Gastroesophageal sphincter (tissue), 4 donors: ENCODE data around the gene GPD1. TPM values are rescaled to one million over a fixed set of nuclear protein-coding genes. Genes with fewer than 3 reads are reported as not detected.

Source experiments
- ATAC-seq: fragments of 150-250 bp; one replicate; pipeline ENCODE4 v1.9.1; 2016; ENCODE audit warnings: mild to moderate bottlenecking, moderate library complexity
- H3K27ac ChIP-seq, 4 donors: fragments of 200-600 bp; sonication (generic) in 3 of 4; 1 replicate in 3 of 4; 2 replicates in 1 of 4; pipeline ENCODE4 v1.5.1; 2016 to 2019
- H3K27me3 ChIP-seq: fragments of 200-600 bp; sonication (generic); one replicate; pipeline ENCODE4 v1.5.1; 2019
- H3K36me3 ChIP-seq, 2 donors: fragments of 200-600 bp; sonication (generic); one replicate each; pipeline ENCODE4 v1.5.1; 2019; ENCODE audit warnings: control low read depth in 1 of 2
- H3K4me1 ChIP-seq, 3 donors: fragments of 200-600 bp; sonication (generic); 1 replicate in 2 of 3; 2 replicates in 1 of 3; pipeline ENCODE4 v1.5.1; 2016 to 2019; ENCODE audit warnings: control low read depth in 2 of 3
- H3K4me3 ChIP-seq, 2 donors: fragments of 200-600 bp; sonication (generic); one replicate each; pipeline ENCODE4 v1.5.1; 2019; ENCODE audit warnings: mild to moderate bottlenecking in 1 of 2, moderate library complexity in 1 of 2
- H3K9me3 ChIP-seq, 3 donors: fragments of 200-600 bp; sonication (generic); one replicate each; pipeline ENCODE4 v1.5.1; 2017 to 2019; ENCODE audit warnings: control low read depth in 2 of 3
- CTCF ChIP-seq, 4 experiments: fragments of 200-600 bp in 2 of 4; fragments of 450-650 bp in 2 of 4; sonication (generic) in 1 of 4; IDR thresholded peaks; one replicate each; pipeline ENCODE4 v1.5.1; 2017 to 2019; ENCODE audit warnings: antibody characterized with exemption in 4 of 4, mild to moderate bottlenecking in 2 of 4, moderate library complexity in 2 of 4
- EP300 ChIP-seq: sonication (generic); formaldehyde crosslinking; IDR thresholded peaks from one replicate; pipeline ENCODE4 v1.6.1; 2017; ENCODE audit warnings: antibody characterized with exemption, mild to moderate bottlenecking
- POLR2A ChIP-seq, 2 donors: fragments of 450-650 bp; IDR thresholded peaks; one replicate each; pipeline ENCODE4 v1.6.1; 2017; ENCODE audit warnings: antibody characterized with exemption in 2 of 2, mild to moderate bottlenecking in 2 of 2, moderate library complexity in 1 of 2
- POLR2AphosphoS5 ChIP-seq: sonication (generic); formaldehyde crosslinking; IDR thresholded peaks from one replicate; pipeline ENCODE4 v1.6.1; 2017; ENCODE audit warnings: antibody characterized with exemption
- WGBS, 2 donors: methylation state at CpG; one replicate each; pipeline ENCODE4 v1.1.5; 2018; ENCODE audit warnings: low coverage in 1 of 2; 5-methylcytosine and 5-hydroxymethylcytosine counted together
- total RNA-seq, 4 donors: library from RNA; depleted of rRNA; stranded (reverse); fragments of >200 nt; gene quantifications; one replicate each; pipeline ENCODE4 v1.1.0, GENCODE V29; 2016

GPD1 gene
- total RNA-seq, 4 donors from 2014 or later: 0.08 to 49.5 (median 1.3) TPM

- Histone ChIP-seq H3K27me3 (no peaks in the 10 kb centered on the region), H3K4me3 (no peak overlapping the region), H3K36me3 (no peaks in the 10 kb centered on the region), H3K4me1 (peaks cover 0 to 19% (median 0%) of the 10 kb centered on the region in 3 donors), H3K27ac (no peak overlapping the region), H3K9me3 (no peaks in the 10 kb centered on the region)
- no peak for TF ChIP-seq POLR2A (IDR thresholded peaks at IDR 0.05)
- TF ChIP-seq POLR2AphosphoS5: no peak
- TF ChIP-seq EP300: no peak
- TF ChIP-seq CTCF (IDR thresholded peaks at IDR 0.05): no peak
- 50 to 51% methylated on average over 1 to 6 of the region's 10 CpGs for WGBS, 2 donors
- ATAC-seq: no peak
Measured at GRCh38 chr12:50072198-50072907, 31.5 kb upstream of the GPD1 start.

GRCh38 chr12:50073206-50073605 is 30.6 kb upstream of the GPD1 start:
- WGBS, 2 donors: 88% methylated on average over 1 of the region's 7 CpGs; no CpG with 5 or more reads in 1 of the 2 donors
- peaks cover 0 to 19% (median 0%) of the 10 kb centered on the region in 3 donors for H3K4me1 ChIP-seq
- H3K27ac ChIP-seq: no peak overlapping the region
- no peaks in the 10 kb centered on the region for H3K27me3 ChIP-seq
- no peak overlapping the region for H3K4me3 ChIP-seq
- ATAC-seq: no peak
- TF ChIP-seq CTCF (IDR thresholded peaks at IDR 0.05): no peak
- no peak for TF ChIP-seq POLR2AphosphoS5
- no peak for TF ChIP-seq POLR2A (IDR thresholded peaks at IDR 0.05)
- no peak for TF ChIP-seq EP300
- H3K36me3 ChIP-seq: no peaks in the 10 kb centered on the region
- H3K9me3 ChIP-seq: no peaks in the 10 kb centered on the region

GRCh38 chr12:50073712-50074111 is 30.1 kb upstream of the GPD1 start:
- ATAC-seq: no peak
- no peaks in the 10 kb centered on the region for H3K27me3 ChIP-seq
- no peaks in the 10 kb centered on the region for H3K36me3 ChIP-seq
- H3K4me3 ChIP-seq: no peak overlapping the region
- no peak overlapping the region for H3K27ac ChIP-seq
- no peak for TF ChIP-seq CTCF (IDR thresholded peaks at IDR 0.05)
- TF ChIP-seq POLR2AphosphoS5: no peak
- no peak for TF ChIP-seq POLR2A (IDR thresholded peaks at IDR 0.05)
- TF ChIP-seq EP300: no peak
- H3K9me3 ChIP-seq: no peaks in the 10 kb centered on the region
- H3K4me1 ChIP-seq: peaks cover 0 to 19% (median 0%) of the 10 kb centered on the region in 3 donors
- WGBS, 2 donors: 93% methylated on average over 3 of the region's 10 CpGs; no CpG with 5 or more reads in 1 of the 2 donors

- peaks cover 0 to 16% (median 0%) of the 10 kb centered on the region in 3 donors for H3K4me1 ChIP-seq
- no peak overlapping the region for H3K27ac ChIP-seq
- peak; percentile 90 for ATAC-seq
- no peaks in the 10 kb centered on the region for H3K9me3 ChIP-seq
- H3K4me3 ChIP-seq: no peak overlapping the region
- WGBS, 2 donors: 4% methylated on average over 2 of the region's 9 CpGs; no CpG with 5 or more reads in 1 of the 2 donors
- no peaks in the 10 kb centered on the region for H3K27me3 ChIP-seq
- TF ChIP-seq CTCF (IDR thresholded peaks at IDR 0.05) (peak in 3 of 4 experiments; percentile 92 to 93 (median 93)), POLR2A (IDR thresholded peaks at IDR 0.05) (no peak), EP300 (no peak)
- no peaks in the 10 kb centered on the region for H3K36me3 ChIP-seq
Measured at GRCh38 chr12:50074936-50075807, 28.6 kb upstream of the GPD1 start.
